HEK293 (cell line): ENCODE measurements around the gene JAML.
A peak's percentile ranks its signal among the peaks of the same experiment; 100 is the strongest.

Experiments
- GLI4 ChIP-seq: fragments of 450-650 bp; formaldehyde crosslinking; IDR thresholded peaks from 2 replicates; pipeline ENCODE4 v1.5.1; 2016; ENCODE audit warnings: missing biosample characterization, missing genetic modification characterization
- GLIS2 ChIP-seq: fragments of 450-650 bp; formaldehyde crosslinking; IDR thresholded peaks from 2 replicates; pipeline ENCODE4 v1.5.1; 2016; ENCODE audit warnings: missing biosample characterization, missing genetic modification characterization
- KLF16 ChIP-seq: fragments of 450-650 bp; formaldehyde crosslinking; IDR thresholded peaks from 2 replicates; pipeline ENCODE4 v1.5.1; 2017; ENCODE audit warnings: missing biosample characterization, missing genetic modification characterization
- KLF9 ChIP-seq: fragments of 450-650 bp; formaldehyde crosslinking; IDR thresholded peaks from 2 replicates; pipeline ENCODE4 v1.5.1; 2016; ENCODE audit warnings: missing biosample characterization, missing genetic modification characterization, low read depth
- OSR2 ChIP-seq: fragments of 450-650 bp; formaldehyde crosslinking; IDR thresholded peaks from 2 replicates; pipeline ENCODE4 v1.5.1; 2016; ENCODE audit warnings: missing biosample characterization, missing genetic modification characterization
- PRDM1 ChIP-seq: fragments of 450-650 bp; formaldehyde crosslinking; IDR thresholded peaks from 2 replicates; pipeline ENCODE4; 2016; ENCODE audit warnings: missing biosample characterization, missing genetic modification characterization
- SP2 ChIP-seq: fragments of 450-650 bp; formaldehyde crosslinking; IDR thresholded peaks from 2 replicates; pipeline ENCODE4 v1.5.1; 2016; ENCODE audit warnings: missing biosample characterization, missing genetic modification characterization
- SP7 ChIP-seq: fragments of 450-650 bp; formaldehyde crosslinking; IDR thresholded peaks from 2 replicates; pipeline ENCODE4 v1.5.1; 2016; ENCODE audit warnings: missing biosample characterization, missing genetic modification characterization
- ZBTB17 ChIP-seq: fragments of 450-650 bp; formaldehyde crosslinking; IDR thresholded peaks from 2 replicates; pipeline ENCODE4 v1.5.1; 2016; ENCODE audit warnings: missing biosample characterization, missing genetic modification characterization
- ZFP3 ChIP-seq: fragments of 450-650 bp; formaldehyde crosslinking; IDR thresholded peaks from 2 replicates; pipeline ENCODE4 v1.5.1; 2016; ENCODE audit warnings: low read depth, missing biosample characterization, missing genetic modification characterization
- ZFP41 ChIP-seq: fragments of 450-650 bp; formaldehyde crosslinking; IDR thresholded peaks from 2 replicates; pipeline ENCODE4 v1.5.1; 2016; ENCODE audit warnings: missing biosample characterization, missing genetic modification characterization, borderline replicate concordance
- ZFP69B ChIP-seq: fragments of 450-650 bp; formaldehyde crosslinking; IDR thresholded peaks from 2 replicates; pipeline ENCODE4 v1.5.1; 2016; ENCODE audit warnings: missing biosample characterization, missing genetic modification characterization
- ZNF2 ChIP-seq: fragments of 450-650 bp; formaldehyde crosslinking; IDR thresholded peaks from 2 replicates; pipeline ENCODE4 v1.5.1; 2016; ENCODE audit warnings: missing biosample characterization, missing genetic modification characterization
- ZNF23 ChIP-seq: fragments of 450-650 bp; formaldehyde crosslinking; IDR thresholded peaks from 2 replicates; pipeline ENCODE4 v1.5.1; 2016; ENCODE audit warnings: missing biosample characterization, missing genetic modification characterization, borderline replicate concordance
- ZNF335 ChIP-seq: fragments of 450-650 bp; formaldehyde crosslinking; conservative IDR thresholded peaks from 2 replicates; pipeline ENCODE4 v1.5.1; 2016; ENCODE audit warnings: missing biosample characterization, missing genetic modification characterization
- ZNF366 ChIP-seq: fragments of 450-650 bp; formaldehyde crosslinking; conservative IDR thresholded peaks from 2 replicates; pipeline ENCODE4 v1.5.1; 2016; ENCODE audit warnings: missing biosample characterization, missing genetic modification characterization
- ZNF473 ChIP-seq: fragments of 450-650 bp; formaldehyde crosslinking; IDR thresholded peaks from 2 replicates; pipeline ENCODE4 v1.5.1; 2017; ENCODE audit warnings: missing biosample characterization, missing genetic modification characterization
- ZNF501 ChIP-seq: fragments of 450-650 bp; formaldehyde crosslinking; IDR thresholded peaks from 2 replicates; pipeline ENCODE4 v1.5.1; 2016; ENCODE audit warnings: missing biosample characterization, missing genetic modification characterization
- ZNF571 ChIP-seq: fragments of 450-650 bp; formaldehyde crosslinking; IDR thresholded peaks from 2 replicates; pipeline ENCODE4 v1.5.0; 2017; ENCODE audit warnings: missing biosample characterization, missing genetic modification characterization
- TF ChIP-seq, protein P1 (sequence below): fragments of 450-650 bp; formaldehyde crosslinking; IDR thresholded peaks from 2 replicates; pipeline ENCODE4 v1.5.1; 2016; ENCODE audit warnings: missing biosample characterization, missing genetic modification characterization
- TF ChIP-seq, protein P2 (sequence below): fragments of 450-650 bp; formaldehyde crosslinking; IDR thresholded peaks from 2 replicates; pipeline ENCODE4 v1.5.1; 2016; ENCODE audit warnings: missing biosample characterization, missing genetic modification characterization
- TF ChIP-seq, protein P3 (sequence below): fragments of 450-650 bp; formaldehyde crosslinking; IDR thresholded peaks from 2 replicates; pipeline ENCODE4 v1.5.1; 2016; ENCODE audit warnings: missing biosample characterization, missing genetic modification characterization, borderline replicate concordance
- TF ChIP-seq, protein P4 (sequence below): fragments of 450-650 bp; formaldehyde crosslinking; IDR thresholded peaks from 2 replicates; pipeline ENCODE4 v1.5.1; 2017; ENCODE audit warnings: missing biosample characterization, missing genetic modification characterization
- TF ChIP-seq, protein P5 (sequence below): fragments of 450-650 bp; formaldehyde crosslinking; IDR thresholded peaks from 2 replicates; pipeline ENCODE4 v1.5.1; 2016; ENCODE audit warnings: missing biosample characterization, missing genetic modification characterization

JAML gene

DNA sequence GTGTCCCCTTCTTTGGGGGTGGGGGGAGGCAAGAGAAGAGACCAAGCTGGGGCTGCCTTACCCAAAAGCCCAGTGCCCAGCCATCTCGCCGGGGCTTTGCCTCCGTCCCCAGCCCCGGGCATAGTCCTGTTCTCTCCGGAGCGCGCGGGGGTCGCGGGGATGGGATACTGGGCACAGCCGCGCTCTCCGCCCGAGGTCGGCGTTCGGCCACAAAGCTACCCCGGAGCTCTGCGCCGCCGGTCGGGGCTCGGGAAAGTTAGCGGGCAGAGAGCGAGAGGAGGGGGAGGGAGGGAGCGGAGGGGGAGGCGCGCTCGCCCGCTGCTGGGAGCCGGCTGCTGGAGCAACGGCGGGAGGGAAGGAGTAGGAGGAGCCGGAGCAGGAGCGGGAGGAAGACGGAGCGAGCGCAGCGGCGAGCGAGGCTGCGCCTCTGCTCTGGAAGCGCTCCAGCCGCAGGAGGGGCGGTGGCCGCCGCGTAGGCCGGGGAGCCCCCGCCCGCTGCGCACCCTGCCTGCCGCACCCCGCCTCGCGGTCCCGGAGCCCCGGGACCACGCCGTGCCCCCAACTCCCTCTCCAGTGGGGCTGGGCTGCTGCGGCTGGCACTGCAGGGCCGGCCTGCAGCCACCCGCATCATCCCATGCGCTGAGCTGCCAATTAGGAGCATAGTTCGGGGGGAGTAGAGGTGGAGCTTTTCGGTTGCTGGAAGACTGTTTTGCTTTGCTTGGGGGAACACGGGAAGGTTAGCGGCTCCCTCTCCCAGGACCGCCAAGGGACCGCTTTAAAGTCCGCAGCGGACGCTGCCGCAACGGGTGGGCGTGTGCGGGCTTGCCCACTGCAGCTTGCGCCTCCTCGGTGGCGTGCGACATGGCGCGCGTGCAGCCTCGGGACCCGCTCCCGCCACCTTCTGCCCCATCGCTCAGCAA, 72.0 kb downstream of the JAML start, which contains the start of gene SCN4B (continued):
- peak; percentile 64; the same call in 1 of the 2 replicates for TF ChIP-seq OSR2 (tag by site-specific recombination)
- TF ChIP-seq ZNF571 (tag by site-specific recombination), result no peak
- TF ChIP-seq GLIS2, result peak; percentile 85
- TF ChIP-seq ZNF335 (tag by site-specific recombination), result peak; percentile 53
- no peak for TF ChIP-seq ZFP41
- peak; percentile 76 for TF ChIP-seq KLF9
- TF ChIP-seq ZNF23 (tag by site-specific recombination), result no peak
- TF ChIP-seq, protein P1, sequence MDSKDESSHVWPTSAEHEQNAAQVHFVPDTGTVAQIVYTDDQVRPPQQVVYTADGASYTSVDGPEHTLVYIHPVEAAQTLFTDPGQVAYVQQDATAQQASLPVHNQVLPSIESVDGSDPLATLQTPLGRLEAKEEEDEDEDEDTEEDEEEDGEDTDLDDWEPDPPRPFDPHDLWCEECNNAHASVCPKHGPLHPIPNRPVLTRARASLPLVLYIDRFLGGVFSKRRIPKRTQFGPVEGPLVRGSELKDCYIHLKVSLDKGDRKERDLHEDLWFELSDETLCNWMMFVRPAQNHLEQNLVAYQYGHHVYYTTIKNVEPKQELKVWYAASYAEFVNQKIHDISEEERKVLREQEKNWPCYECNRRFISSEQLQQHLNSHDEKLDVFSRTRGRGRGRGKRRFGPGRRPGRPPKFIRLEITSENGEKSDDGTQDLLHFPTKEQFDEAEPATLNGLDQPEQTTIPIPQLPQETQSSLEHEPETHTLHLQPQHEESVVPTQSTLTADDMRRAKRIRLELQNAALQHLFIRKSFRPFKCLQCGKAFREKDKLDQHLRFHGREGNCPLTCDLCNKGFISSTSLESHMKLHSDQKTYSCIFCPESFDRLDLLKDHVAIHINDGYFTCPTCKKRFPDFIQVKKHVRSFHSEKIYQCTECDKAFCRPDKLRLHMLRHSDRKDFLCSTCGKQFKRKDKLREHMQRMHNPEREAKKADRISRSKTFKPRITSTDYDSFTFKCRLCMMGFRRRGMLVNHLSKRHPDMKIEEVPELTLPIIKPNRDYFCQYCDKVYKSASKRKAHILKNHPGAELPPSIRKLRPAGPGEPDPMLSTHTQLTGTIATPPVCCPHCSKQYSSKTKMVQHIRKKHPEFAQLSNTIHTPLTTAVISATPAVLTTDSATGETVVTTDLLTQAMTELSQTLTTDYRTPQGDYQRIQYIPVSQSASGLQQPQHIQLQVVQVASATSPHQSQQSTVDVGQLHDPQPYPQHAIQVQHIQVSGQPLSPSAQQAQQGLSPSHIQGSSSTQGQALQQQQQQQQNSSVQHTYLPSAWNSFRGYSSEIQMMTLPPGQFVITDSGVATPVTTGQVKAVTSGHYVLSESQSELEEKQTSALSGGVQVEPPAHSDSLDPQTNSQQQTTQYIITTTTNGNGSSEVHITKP, result peak; percentile 69
- TF ChIP-seq ZNF2, result peak; percentile 60
- peak; percentile 76 for TF ChIP-seq ZBTB17 (tag by site-specific recombination)
- no peak for TF ChIP-seq GLI4 (tag by site-specific recombination)
- TF ChIP-seq ZNF473 (tag by site-specific recombination), result no peak
- peak; percentile 47; the same call in 1 of the 2 replicates for TF ChIP-seq ZNF501 (tag by site-specific recombination)
- TF ChIP-seq ZNF366 (tag by site-specific recombination), result peak; percentile 64
- TF ChIP-seq KLF16 (tag by site-specific recombination), result peak; percentile 39; the same call in 1 of the 2 replicates
- TF ChIP-seq, protein P2, sequence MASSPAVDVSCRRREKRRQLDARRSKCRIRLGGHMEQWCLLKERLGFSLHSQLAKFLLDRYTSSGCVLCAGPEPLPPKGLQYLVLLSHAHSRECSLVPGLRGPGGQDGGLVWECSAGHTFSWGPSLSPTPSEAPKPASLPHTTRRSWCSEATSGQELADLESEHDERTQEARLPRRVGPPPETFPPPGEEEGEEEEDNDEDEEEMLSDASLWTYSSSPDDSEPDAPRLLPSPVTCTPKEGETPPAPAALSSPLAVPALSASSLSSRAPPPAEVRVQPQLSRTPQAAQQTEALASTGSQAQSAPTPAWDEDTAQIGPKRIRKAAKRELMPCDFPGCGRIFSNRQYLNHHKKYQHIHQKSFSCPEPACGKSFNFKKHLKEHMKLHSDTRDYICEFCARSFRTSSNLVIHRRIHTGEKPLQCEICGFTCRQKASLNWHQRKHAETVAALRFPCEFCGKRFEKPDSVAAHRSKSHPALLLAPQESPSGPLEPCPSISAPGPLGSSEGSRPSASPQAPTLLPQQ (tag by site-specific recombination), result peak; percentile 41; the same call in 1 of the 2 replicates
- TF ChIP-seq SP7, result no peak; the same call in 1 of the 2 replicates
- TF ChIP-seq, protein P3, sequence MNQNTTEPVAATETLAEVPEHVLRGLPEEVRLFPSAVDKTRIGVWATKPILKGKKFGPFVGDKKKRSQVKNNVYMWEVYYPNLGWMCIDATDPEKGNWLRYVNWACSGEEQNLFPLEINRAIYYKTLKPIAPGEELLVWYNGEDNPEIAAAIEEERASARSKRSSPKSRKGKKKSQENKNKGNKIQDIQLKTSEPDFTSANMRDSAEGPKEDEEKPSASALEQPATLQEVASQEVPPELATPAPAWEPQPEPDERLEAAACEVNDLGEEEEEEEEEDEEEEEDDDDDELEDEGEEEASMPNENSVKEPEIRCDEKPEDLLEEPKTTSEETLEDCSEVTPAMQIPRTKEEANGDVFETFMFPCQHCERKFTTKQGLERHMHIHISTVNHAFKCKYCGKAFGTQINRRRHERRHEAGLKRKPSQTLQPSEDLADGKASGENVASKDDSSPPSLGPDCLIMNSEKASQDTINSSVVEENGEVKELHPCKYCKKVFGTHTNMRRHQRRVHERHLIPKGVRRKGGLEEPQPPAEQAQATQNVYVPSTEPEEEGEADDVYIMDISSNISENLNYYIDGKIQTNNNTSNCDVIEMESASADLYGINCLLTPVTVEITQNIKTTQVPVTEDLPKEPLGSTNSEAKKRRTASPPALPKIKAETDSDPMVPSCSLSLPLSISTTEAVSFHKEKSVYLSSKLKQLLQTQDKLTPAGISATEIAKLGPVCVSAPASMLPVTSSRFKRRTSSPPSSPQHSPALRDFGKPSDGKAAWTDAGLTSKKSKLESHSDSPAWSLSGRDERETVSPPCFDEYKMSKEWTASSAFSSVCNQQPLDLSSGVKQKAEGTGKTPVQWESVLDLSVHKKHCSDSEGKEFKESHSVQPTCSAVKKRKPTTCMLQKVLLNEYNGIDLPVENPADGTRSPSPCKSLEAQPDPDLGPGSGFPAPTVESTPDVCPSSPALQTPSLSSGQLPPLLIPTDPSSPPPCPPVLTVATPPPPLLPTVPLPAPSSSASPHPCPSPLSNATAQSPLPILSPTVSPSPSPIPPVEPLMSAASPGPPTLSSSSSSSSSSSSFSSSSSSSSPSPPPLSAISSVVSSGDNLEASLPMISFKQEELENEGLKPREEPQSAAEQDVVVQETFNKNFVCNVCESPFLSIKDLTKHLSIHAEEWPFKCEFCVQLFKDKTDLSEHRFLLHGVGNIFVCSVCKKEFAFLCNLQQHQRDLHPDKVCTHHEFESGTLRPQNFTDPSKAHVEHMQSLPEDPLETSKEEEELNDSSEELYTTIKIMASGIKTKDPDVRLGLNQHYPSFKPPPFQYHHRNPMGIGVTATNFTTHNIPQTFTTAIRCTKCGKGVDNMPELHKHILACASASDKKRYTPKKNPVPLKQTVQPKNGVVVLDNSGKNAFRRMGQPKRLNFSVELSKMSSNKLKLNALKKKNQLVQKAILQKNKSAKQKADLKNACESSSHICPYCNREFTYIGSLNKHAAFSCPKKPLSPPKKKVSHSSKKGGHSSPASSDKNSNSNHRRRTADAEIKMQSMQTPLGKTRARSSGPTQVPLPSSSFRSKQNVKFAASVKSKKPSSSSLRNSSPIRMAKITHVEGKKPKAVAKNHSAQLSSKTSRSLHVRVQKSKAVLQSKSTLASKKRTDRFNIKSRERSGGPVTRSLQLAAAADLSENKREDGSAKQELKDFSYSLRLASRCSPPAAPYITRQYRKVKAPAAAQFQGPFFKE (tag by site-specific recombination), result no peak
- TF ChIP-seq PRDM1 (tag by site-specific recombination), result peak; percentile 7; the same call in 1 of the 2 replicates
- TF ChIP-seq, protein P4, sequence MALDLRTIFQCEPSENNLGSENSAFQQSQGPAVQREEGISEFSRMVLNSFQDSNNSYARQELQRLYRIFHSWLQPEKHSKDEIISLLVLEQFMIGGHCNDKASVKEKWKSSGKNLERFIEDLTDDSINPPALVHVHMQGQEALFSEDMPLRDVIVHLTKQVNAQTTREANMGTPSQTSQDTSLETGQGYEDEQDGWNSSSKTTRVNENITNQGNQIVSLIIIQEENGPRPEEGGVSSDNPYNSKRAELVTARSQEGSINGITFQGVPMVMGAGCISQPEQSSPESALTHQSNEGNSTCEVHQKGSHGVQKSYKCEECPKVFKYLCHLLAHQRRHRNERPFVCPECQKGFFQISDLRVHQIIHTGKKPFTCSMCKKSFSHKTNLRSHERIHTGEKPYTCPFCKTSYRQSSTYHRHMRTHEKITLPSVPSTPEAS (tag by site-specific recombination), result no peak
- TF ChIP-seq ZFP69B (tag by site-specific recombination), result peak; percentile 27; the same call in 1 of the 2 replicates
- TF ChIP-seq ZFP3 (tag by site-specific recombination), result no peak
- peak; percentile 27; the same call in 1 of the 2 replicates for TF ChIP-seq SP2
- TF ChIP-seq, protein P5, sequence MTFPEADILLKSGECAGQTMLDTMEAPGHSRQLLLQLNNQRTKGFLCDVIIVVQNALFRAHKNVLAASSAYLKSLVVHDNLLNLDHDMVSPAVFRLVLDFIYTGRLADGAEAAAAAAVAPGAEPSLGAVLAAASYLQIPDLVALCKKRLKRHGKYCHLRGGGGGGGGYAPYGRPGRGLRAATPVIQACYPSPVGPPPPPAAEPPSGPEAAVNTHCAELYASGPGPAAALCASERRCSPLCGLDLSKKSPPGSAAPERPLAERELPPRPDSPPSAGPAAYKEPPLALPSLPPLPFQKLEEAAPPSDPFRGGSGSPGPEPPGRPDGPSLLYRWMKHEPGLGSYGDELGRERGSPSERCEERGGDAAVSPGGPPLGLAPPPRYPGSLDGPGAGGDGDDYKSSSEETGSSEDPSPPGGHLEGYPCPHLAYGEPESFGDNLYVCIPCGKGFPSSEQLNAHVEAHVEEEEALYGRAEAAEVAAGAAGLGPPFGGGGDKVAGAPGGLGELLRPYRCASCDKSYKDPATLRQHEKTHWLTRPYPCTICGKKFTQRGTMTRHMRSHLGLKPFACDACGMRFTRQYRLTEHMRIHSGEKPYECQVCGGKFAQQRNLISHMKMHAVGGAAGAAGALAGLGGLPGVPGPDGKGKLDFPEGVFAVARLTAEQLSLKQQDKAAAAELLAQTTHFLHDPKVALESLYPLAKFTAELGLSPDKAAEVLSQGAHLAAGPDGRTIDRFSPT (tag by site-specific recombination), result peak; percentile 33; the same call in 1 of the 2 replicates
